K562 (cell line): Measurements from ENCODE around the gene ARFRP1. TPM values are rescaled to one million over a fixed set of nuclear protein-coding genes. Genes with fewer than 3 reads are reported as not detected.

Experiments used
- ATAC-seq: fragments of 200-7000 bp; cut with Tn5 transposase; 3 replicates; pipeline ENCODE4 v1.9.1; 2020; ENCODE audit warnings: moderate library complexity
- BruUV-seq: library from RNA; stranded (reverse); fragments of 400-500 nt; replicated peaks from 2 replicates; lab custom pipeline; 2021; lab: Mats Ljungman, UMichigan
- CTCF ChIA-PET: fragments of 300-600 bp; formaldehyde crosslinking; extraction: SDS; loops from one replicate; lab custom pipeline; 2021; ENCODE audit warnings: low intra/inter-chr PET ratio; lab: Yijun Ruan, JAX
- POLR2A ChIA-PET: fragments of 300-600, 350-650 bp; sonication (Branson Sonifier 250); formaldehyde crosslinking; extraction: SDS; loops from one replicate; lab custom pipeline; 2021; ENCODE audit warnings: antibody characterized with exemption, inconsistent platforms; lab: Yijun Ruan, JAX
- DNase-seq, 4 experiments: peaks; one replicate each; pipeline versions ENCODE4 v3.0.0 to v3.0.0-alpha.2; 2011 to 2018; ENCODE audit warnings: low spot score in 3 of 4, mixed read lengths in 3 of 4; ENCODE audit errors: extremely low read depth in 1 of 4
- FAIRE-seq: peaks from 2 replicates; lab custom pipeline; 2011; peaks lifted over from hg19 to GRCh38; lab: Jason Lieb, UNC
- H2AFZ ChIP-seq: 2 replicates; pipeline ENCODE4 v1.6.0; 2011; ENCODE audit warnings: low read depth, low read length, control low read depth, inconsistent platforms
- H3K27ac ChIP-seq: fragments of 200-600 bp; 3 replicates; pipeline ENCODE4 v1.8.0; 2011; ENCODE audit warnings: low read depth, mild to moderate bottlenecking, control low read depth, inconsistent platforms, low read length, moderate library complexity, mixed read lengths; ENCODE audit errors: extremely low read depth
- H3K27me3 ChIP-seq, 2 experiments: fragments of 300-600 bp in 1 of 2; 2 replicates in 1 of 2; 3 replicates in 1 of 2; pipeline versions ENCODE4 v1.6.0 to v1.8.0; 2011; ENCODE audit warnings: inconsistent platforms in 2 of 2, low read length in 2 of 2, mild to moderate bottlenecking in 1 of 2, mixed read lengths in 1 of 2, moderate library complexity in 1 of 2; ENCODE audit not compliant: control insufficient read depth in 2 of 2, insufficient read depth in 2 of 2
- H3K36me3 ChIP-seq: fragments of 300-600 bp; 3 replicates; pipeline ENCODE4 v1.8.0; 2011; ENCODE audit warnings: mild to moderate bottlenecking, low read length, inconsistent platforms; ENCODE audit not compliant: control insufficient read depth, insufficient read depth
- H3K4me1 ChIP-seq, 2 experiments: fragments of 200-600 bp in 1 of 2; replicated peaks in 1 of 2; 2 replicates in 1 of 2; 3 replicates in 1 of 2; pipeline versions ENCODE4 v1.5.1 to v1.8.0; 2011; ENCODE audit warnings: inconsistent platforms in 2 of 2, low read length in 2 of 2, mild to moderate bottlenecking in 1 of 2, mixed read lengths in 1 of 2, moderate library complexity in 1 of 2; ENCODE audit not compliant: control insufficient read depth in 2 of 2, insufficient read depth in 2 of 2
- H3K4me2 ChIP-seq: 2 replicates; pipeline ENCODE4 v1.6.1; 2011; ENCODE audit warnings: low read length, control low read depth, inconsistent platforms, mixed read lengths; ENCODE audit not compliant: insufficient read depth
- H3K4me3 ChIP-seq: fragments of 200-600 bp; sonication (generic), shearing (Covaris generic); 2 replicates; pipeline ENCODE4 v1.5.1; 2016; ENCODE audit warnings: control low read depth, inconsistent platforms
- H3K79me2 ChIP-seq: fragments of 200-600 bp; 3 replicates; pipeline ENCODE4 v1.8.0; 2011; ENCODE audit warnings: low read length, inconsistent platforms; ENCODE audit not compliant: control insufficient read depth, insufficient read depth
- H3K9ac ChIP-seq, 2 experiments: 2 replicates each; pipeline versions ENCODE4 v1.6.0 to v1.6.1; 2011; ENCODE audit warnings: low read depth in 2 of 2, low read length in 2 of 2, control low read depth in 1 of 2, inconsistent platforms in 1 of 2, mild to moderate bottlenecking in 1 of 2, mixed read lengths in 1 of 2; ENCODE audit not compliant: insufficient read depth in 1 of 2
- H3K9me1 ChIP-seq: one replicate; pipeline ENCODE4 v1.6.0; 2011; ENCODE audit warnings: inconsistent platforms, mild to moderate bottlenecking, low read length, moderate library complexity; ENCODE audit not compliant: control insufficient read depth, insufficient read depth
- H3K9me3 ChIP-seq: replicated peaks from 2 replicates; pipeline ENCODE4 v1.5.1; 2011; ENCODE audit warnings: low read depth, low read length, inconsistent platforms; ENCODE audit not compliant: control insufficient read depth, insufficient read depth
- H4K20me1 ChIP-seq: replicated peaks from 2 replicates; pipeline ENCODE4 v1.6.1; 2011; ENCODE audit warnings: low read length, inconsistent platforms, mixed read lengths; ENCODE audit not compliant: control insufficient read depth, insufficient read depth
- ATF6 ChIP-seq: sonication (generic); formaldehyde crosslinking; IDR thresholded peaks from 2 replicates; pipeline ENCODE4 v1.4.0; 2020; ENCODE audit warnings: mild to moderate bottlenecking, missing genetic modification reagents
- GTF3C2 ChIP-seq: IDR thresholded peaks from 3 replicates; pipeline ENCODE4 v1.6.1; 2011; ENCODE audit warnings: borderline replicate concordance, mild to moderate bottlenecking, moderate library complexity; ENCODE audit not compliant: insufficient read length; ENCODE audit errors: extremely low read depth
- HNRNPH1 ChIP-seq: fragments of 200-400 bp; formaldehyde crosslinking; optimal IDR thresholded peaks from 2 replicates; pipeline ENCODE3; 2017; ENCODE audit warnings: low read depth, mild to moderate bottlenecking, low read length, moderate library complexity
- ZNF197 ChIP-seq: fragments of 200-800 bp; sonication (Bioruptor generic); IDR thresholded peaks from 2 replicates; pipeline ENCODE4 v1.6.1; 2016; ENCODE audit warnings: low read depth, missing genetic modification characterization, missing compliant biosample characterization
- WGBS: fragments of 100-300 bp; shearing (Covaris generic); methylation state at CpG from one replicate; pipeline ENCODE4 v1.1.6; 2016; ENCODE audit warnings: low coverage, mixed read lengths; ENCODE audit not compliant: insufficient coverage; ENCODE audit errors: missing lambda C conversion rate; 5-methylcytosine and 5-hydroxymethylcytosine counted together
- in situ Hi-C: fragments of 300-500 bp; cut with MboI; formaldehyde crosslinking; loops from 4 replicates; pipeline ENCODE4 v1.15.0; 2018; ENCODE audit warnings: inconsistent platforms, mixed read lengths
- intact Hi-C: fragments of 100-400 bp; cut with micrococcal nuclease; formaldehyde crosslinking; loops from 2 replicates; pipeline ENCODE4 v1.14.2; 2022
- polyA plus RNA-seq, 8 experiments: library from polyadenylated mRNA; depleted of rRNA in 4 of 8; stranded (reverse) in 5 of 8; unstranded in 3 of 8; fragments of >200 nt; fragmentation: Nextera tagmentation in 2 of 8; fragmentation: Illumina TruSeq in 1 of 8; extraction: Ambion mirVana in 2 of 8; extraction: Trizol in 1 of 8; gene quantifications; 2 replicates each; pipeline versions ENCODE4 v1.2.1 to v1.2.3, GENCODE V29; 2011 to 2014; ENCODE audit warnings: inconsistent platforms in 1 of 8, missing spikeins in 1 of 8
- total RNA-seq, 7 experiments: library from RNA; depleted of rRNA in 6 of 7; stranded (reverse); fragments of >200 nt in 6 of 7; fragmentation: Illumina TruSeq in 2 of 7; extraction: Trizol in 2 of 7; gene quantifications; 2 replicates each; pipeline versions ENCODE4 v1.2.1 to v1.2.3, GENCODE V29; 2011 to 2021; ENCODE audit warnings: low replicate concordance in 1 of 7

Gene ARFRP1
- total and polyA plus RNA-seq, 9 of the 15 experiments (the other 6 are each of a cell fraction or from before 2014, with no cell fraction given), result 2.2 to 78.9 (median 37.3) TPM

- DNase-seq, result peak in 2 of 4 experiments; percentile 3
- 93% methylated on average over 18 of the region's 25 CpGs for WGBS
- Histone ChIP-seq H4K20me1 (0 out of 2 replicates have a peak, but pooled peaks cover 5% of the 10 kb centered on the region), H3K9ac (no peak overlapping the region), H3K4me3 (no peak overlapping the region), H3K9me1 (no peaks in the 10 kb centered on the region), H3K9me3 (peaks cover 4% of the 10 kb centered on the region), H3K79me2 (peaks cover 21% of the 10 kb centered on the region), H3K4me1 (peaks cover 3 to 58% of the 10 kb centered on the region in 2 experiments; a peak in 3 of 5 replicates), H3K36me3 (peaks cover 67% of the 10 kb centered on the region; the same call in 2 of the 3 replicates), H2AFZ (no peak overlapping the region), H3K27me3 (no peaks in the 10 kb centered on the region), H3K27ac (no peak overlapping the region), H3K4me2 (no peak overlapping the region)
- ATAC-seq, result no peak
- no peak for TF ChIP-seq GTF3C2
- no peak for TF ChIP-seq ATF6 (CRISPR knock-in tag)
- TF ChIP-seq HNRNPH1, result no peak
- no peak for TF ChIP-seq ZNF197
- FAIRE-seq, result no peak
- in situ Hi-C loops, result no loop called here
- intact Hi-C loops, result no loop called here
- ChIA-PET POLR2A (interaction anchor here (0.5 kb wide), 2 partner anchors 209 to 246 kb away, joined by 4 read pairs; no protein-coding TSS in a partner anchor), CTCF (no interaction called here)
- no TSS peak for BruUV-seq
These were observed 26.6 kb upstream of the ARFRP1 start for GRCh38 chr20:63734111-63734945.
